ENCODE measurements around the gene PRKAG2.

Gene PRKAG2

DNA sequence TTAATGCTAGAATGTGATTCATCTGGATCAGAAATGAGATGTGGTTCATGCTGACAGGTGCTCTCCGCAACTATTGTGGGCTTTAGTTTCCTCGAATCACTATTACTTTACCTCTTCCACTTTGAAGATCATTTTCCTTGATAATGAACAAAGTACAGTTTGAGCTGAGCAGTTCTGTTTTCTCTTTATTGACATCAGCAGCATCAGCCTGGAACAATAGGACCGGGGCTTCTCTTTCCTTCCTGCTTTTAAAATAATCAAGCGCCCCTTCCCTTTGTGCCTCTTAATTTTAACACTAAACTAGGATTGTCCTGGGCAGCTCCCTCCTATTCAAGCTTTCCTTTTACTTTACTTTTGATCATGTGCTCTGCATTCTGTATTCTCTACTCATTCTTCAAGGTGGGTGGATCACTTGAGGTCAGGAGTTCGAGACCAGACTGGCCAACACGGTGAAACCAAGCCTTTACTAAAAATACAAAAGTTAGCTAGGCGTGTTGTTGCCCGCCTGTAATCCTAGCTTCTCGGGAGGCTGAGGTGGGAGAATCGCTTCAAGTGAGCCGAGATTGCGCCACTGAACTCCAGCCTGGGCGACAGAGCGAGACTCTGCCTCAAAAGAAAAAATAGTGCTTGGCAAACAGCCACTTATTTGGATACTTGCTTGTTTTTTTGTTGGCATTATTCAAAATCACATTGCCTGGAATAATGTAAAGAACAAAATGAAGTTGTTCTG is 290.2 kb downstream of the PRKAG2 start:
- no peak for DNase-seq (ENCODE audit: low read depth)

- no peak for DNase-seq (ENCODE audit: low read depth)
These were observed 291.0 kb downstream of the PRKAG2 start for GRCh38 chr7:151585744-151586393.

DNA sequence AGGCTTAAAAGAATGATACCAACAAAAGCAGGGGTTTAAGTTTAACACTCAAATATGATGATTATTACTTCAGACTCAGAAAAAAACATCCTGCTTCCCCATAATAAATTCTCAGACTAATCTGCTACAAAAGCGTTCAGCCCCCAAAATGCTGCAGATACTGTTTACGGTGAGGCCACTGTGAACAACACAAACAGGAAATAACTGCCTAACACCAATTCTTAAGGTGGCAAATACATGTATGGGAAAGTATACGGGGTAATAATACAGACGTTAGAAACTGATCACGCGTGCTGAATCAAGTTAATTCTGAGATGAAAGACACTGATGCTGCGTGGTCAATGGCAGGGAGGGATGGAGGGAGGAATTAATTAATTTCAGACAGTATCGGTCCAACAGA is 295.2 kb downstream of the PRKAG2 start:
- DNase-seq (ENCODE audit: low read depth), result no peak

GRCh38 chr7:151579644-151580043 is 297.3 kb downstream of the PRKAG2 start:
- no peak for DNase-seq (ENCODE audit: low read depth)

DNA sequence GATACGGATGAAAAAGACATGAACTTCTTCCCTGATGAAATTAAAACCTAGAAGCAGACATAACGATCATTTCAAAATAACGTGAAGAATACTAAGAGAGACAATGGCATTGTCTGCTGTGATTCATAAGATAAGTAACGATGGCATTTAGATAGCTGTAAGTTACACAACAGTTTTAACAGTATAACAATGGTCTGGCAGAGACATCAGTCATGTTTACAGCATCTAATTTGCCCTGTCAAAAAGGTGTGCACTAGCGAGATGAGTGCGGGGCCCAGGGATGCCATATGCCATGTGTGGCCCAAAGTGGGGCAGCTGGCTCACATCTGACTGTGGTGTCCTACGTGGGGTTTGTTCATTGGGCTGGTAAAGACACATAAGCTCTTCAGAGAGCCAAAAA is 301.5 kb downstream of the PRKAG2 start:
- no peak for DNase-seq (ENCODE audit: low read depth)

GRCh38 chr7:151573046-151573445 is 303.9 kb downstream of the PRKAG2 start:
- DNase-seq (ENCODE audit: low read depth), result peak; percentile 65

DNA sequence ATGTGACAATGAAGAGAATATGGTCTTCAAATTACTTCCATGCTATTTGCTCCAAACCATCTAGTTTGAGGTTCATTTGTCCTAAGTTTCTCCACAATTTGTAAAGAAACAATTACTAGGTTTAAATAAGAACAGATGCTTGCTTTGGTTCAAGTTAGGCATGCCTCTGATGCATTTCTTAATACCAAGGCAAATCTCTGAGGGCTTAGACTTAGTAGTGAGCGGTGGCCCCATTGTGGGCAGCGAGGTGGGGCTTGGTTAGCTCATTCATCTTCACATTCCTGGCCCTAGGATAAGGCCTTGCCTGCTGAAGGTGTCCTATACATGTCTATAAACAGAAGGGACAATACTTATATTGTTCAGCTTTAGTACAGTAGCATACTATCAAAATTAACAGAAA is 304.8 kb downstream of the PRKAG2 start:
- DNase-seq (ENCODE audit: low read depth), result no peak

DNA sequence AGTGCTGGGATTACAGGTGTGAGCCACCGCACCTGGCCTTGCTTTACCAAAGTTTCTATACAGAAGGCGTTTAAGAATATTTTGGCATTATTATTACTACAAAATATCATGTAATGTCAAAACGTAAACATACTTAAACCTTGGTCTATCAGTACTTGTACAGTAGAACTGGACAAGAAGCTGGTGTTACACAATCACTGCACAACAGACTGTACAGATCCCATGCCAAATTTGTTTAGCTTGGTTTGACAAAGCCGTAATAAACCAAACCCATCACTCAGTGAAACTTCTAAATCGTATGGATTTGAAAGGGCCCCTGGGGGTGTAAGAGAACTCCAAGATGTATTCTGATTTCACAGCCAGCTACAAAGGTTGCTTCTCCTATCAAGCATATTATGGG is 305.4 kb downstream of the PRKAG2 start:
- DNase-seq (ENCODE audit: low read depth), result no peak

DNA sequence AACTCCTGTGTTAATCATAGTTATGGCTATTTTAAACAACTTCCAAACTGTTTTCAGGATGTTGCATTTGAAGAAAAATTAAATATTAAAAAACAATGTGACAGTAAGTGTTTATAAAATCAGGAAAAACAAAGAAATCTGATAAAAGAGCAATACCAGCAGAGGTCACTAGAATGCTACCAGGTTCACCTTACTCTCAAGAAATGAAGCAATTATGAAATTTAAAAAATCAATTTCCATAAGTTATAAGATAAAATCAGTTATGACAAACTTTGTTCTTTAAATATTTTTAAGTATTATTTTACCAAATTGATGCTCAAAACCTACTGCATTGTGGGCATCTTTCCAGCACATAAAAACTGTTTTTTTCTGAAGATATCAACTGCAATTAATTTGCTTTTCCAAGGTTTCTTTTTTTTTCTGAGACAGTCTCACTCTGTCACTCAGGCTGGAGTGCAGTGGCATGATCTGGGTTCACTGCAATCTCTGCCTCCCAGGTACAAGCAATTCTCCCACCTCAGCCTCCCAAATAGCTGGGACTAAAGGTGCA is 306.5 kb downstream of the PRKAG2 start:
- no peak for DNase-seq (ENCODE audit: low read depth)

DNA sequence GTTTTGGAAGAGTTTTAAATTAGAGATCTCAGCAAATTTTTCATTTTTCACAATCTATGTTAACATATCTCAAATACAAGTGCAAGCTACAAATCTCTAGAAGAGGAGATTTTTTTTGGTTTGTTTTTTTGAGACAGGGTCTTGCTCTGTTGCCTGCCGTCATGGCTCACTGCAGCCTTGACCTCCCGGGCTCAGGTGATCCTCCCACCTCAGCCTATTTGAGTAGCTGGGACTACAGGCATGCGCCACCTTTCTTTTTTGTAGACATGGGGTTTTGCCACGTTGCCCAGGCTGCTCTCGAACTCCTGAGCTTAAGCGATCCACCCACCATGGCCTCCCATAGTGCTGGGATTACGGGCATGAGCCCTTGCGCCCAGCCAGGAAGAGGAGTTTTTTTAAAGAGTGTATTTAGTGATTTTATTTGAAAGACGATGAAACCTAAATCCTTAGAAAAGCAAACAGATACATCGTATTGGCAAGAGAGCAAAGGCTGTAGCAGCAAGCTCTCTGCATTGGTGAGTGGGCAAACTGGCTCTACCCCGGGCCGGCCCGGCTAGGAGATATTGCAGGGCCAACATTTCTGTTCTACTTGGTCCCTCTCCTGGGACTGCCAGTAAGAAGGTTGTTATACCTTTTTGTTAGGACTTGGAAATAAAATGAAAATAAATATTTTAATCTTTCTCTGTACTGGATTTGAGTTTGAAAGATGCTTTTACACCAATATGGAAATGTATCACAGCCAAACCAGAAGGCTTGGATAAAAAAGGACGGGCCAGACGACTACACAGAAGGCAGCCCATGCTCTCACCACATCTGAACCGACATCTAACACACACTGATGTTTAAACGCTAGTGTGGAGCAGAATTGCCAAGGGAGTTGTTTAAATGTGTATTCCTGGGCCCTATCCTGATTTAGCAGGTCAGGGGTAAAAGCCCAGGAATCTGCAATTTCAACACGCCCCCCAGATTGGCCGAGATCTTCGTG is 307.7 kb downstream of the PRKAG2 start:
- no peak for DNase-seq (ENCODE audit: low read depth)

DNA sequence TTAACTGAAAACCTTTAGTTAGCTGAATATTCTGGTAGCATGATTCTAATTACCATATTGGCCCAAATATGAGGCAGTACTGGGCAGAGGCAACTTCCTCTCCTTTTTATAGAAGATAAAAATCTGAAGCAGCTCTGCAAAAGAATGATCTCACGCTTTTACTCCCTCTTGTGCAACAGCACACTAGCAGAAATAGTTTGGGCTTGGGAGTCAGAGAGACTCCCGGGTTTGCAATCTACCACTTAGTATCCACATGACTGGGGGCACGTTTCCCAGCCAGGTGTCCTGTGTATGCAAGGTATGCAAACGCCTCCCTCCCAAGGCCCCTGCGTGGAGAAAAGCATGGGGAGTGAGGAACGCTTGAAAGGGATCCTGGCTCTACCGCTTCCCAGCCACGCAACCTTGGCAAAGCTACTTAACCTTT is 310.0 kb downstream of the PRKAG2 start:
- no peak for DNase-seq (ENCODE audit: low read depth)

GRCh38 chr7:151565541-151565940 is 311.4 kb downstream of the PRKAG2 start:
- DNase-seq (ENCODE audit: low read depth), result no peak

DNA sequence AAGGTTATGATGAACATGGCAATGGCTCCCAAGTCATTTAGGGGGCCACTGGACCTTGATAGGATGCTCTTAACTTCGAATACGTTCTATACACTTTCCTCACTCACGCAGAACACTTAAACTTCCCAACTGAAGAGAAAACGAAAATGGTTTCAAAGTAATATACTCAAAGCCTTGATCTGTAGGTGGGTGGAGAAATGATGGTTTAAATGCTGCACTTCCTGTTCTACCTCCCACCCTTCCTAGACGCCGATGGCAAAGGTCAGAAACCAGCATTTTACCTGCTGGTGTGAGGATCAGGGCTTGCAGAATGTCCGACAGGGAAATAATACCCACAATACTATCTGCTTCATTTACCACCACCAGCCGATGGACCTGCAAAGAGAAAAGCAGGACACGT is 316.7 kb downstream of the PRKAG2 start:
- DNase-seq (ENCODE audit: low read depth), result no peak

DNA sequence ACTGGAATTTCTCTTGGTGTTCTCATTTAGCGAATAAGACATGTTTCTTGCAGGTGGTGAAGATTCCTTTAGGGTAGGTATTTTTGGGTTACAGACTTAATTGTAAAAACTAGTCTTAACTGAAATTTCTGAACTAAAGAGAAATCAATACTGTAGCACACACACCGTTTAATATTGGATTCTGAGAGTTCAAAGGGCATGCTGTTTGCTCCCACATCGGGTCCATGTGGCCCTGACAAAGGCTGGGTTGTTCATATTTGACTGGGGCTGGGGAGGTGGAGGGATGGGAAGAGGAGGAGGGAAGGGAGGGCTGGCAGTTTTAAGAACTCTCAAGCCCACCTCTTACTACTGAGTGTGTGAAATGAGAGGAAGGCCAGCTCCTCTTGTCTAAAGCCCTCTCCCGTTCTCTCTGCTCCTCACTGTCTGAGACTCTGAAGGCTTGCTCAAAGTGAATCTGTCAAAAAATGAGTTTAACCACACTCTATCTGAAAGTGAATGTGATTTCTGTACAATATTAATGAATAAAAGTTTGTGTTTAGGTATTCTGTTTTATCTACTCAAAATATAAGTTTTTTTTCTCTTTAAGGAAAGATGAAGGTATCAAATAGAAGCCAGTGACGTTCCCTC is 317.2 kb downstream of the PRKAG2 start:
- DNase-seq (ENCODE audit: low read depth), result no peak

DNA sequence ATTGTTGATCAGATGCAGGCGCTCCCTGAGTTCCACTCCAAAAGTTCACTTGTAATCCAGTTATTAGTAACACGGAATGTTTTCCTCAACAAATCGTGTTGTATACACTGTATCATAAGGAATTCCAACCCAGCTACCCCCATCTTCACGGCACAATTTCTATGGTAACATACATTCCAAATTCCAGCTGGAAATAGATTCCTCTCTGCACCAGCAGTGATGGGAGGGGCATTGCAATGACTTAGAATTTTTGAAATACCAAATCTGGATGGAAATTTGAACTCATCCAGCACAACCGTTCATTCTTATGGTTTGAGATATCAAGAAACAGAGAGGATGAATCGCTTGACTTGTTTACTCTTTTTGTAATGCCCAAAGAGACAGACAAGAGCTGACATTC is 318.3 kb downstream of the PRKAG2 start:
- no peak for DNase-seq (ENCODE audit: low read depth)

GRCh38 chr7:151556592-151556991 is 320.3 kb downstream of the PRKAG2 start:
- DNase-seq (ENCODE audit: low read depth), result no peak

GRCh38 chr7:151553356-151553755 is 323.6 kb downstream of the PRKAG2 start:
- DNase-seq (ENCODE audit: low read depth), result no peak

DNA sequence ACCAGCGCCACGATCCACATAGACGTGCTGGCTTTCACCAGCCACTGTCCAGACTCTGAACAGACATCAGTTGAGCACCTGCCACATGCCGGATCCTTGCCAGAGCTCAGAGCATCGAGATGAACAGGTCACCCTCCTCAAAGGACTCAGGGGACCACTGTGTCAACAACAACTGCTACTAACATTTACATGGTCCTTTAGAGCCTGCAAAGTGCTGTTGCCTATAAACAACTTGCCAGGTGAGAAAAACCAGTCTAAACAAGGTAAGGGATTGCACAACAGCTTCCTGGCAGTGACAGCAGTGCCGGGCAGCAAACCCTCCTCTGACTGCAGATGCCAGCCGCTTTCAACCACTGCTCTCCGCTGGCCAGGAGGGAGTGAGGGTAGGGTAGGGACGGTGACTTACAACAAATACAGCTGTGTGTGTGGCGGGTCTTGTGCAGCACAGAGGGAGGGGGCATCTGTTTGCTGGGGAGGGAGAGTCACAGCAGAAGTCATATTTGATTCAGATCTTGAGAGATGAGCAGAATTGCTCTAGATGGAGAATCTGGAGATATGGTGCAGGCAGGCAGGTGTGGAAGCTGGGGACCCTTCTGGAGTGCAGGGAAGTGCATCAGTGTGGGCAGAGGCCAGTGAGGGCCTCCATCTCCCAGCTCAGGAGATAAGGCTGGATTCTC is 324.4 kb downstream of the PRKAG2 start:
- DNase-seq (ENCODE audit: low read depth), result no peak

DNA sequence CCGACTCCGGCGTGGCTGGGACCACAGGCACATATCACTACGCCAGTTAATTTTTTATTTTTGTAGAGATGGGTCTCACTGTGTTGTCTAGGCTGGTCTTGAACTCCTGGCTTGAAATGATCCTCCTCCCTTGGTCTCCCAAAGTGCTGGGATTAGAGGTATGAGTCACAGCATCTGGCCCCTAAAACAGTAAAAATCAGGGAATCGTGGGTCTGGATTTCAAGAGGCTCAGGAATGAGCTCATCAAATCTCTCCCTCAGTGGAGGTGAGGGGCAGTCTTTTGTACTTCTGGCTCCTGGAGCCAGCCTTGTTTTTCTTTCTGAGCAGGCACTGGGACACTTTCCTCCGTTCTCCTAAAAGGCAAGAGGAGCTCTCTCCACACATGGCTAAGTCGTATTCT is 325.1 kb downstream of the PRKAG2 start:
- DNase-seq (ENCODE audit: low read depth), result no peak

- no peak for DNase-seq (ENCODE audit: low read depth)
These were observed 326.1 kb downstream of the PRKAG2 start for GRCh38 chr7:151550656-151551286.

DNA sequence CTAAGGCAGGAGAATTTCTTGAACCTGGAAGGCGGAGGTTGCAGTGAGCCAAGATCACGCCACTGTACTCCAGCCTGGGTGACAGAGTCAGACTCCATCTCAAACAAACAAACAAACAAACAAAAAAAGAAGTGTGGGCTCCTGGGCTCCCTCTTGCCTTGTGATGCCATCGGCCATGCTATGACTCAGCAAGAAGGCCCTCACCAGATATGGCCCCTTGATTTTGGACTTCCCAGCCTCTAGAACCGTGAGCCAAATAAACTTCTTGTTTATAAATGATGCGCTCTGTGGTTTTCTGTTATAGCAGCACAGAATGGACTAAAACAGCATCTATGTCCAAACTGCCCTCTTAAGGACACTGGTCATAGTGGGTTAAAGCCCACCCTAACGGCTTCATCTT is 327.3 kb downstream of the PRKAG2 start:
- no peak for DNase-seq (ENCODE audit: low read depth)

Data from HS-5 (cell line).